Measurements from ENCODE around the gene SPTLC3.

- TF ChIP-seq CTCF (conservative IDR thresholded peaks at IDR 0.05; ENCODE audit: low read depth in 2 of 2) (no peak), EZH2 (IDR thresholded peaks at IDR 0.05; ENCODE audit: low read depth, unreplicated experiment) (no peak), POLR2AphosphoS5 (IDR thresholded peaks at IDR 0.05; ENCODE audit: low read depth) (no peak), ETS1 (IDR thresholded peaks at IDR 0.05) (no peak), CREB1 (CRISPR knock-in tag; IDR thresholded peaks at IDR 0.05; ENCODE audit: low read depth) (no peak), REST (IDR thresholded peaks at IDR 0.05; ENCODE audit: unreplicated experiment) (no peak), EZH2phosphoT487 (IDR thresholded peaks at IDR 0.05; ENCODE audit: unreplicated experiment) (no peak), NANOG (IDR thresholded peaks at IDR 0.05; ENCODE audit: borderline replicate concordance) (no peak), ZNF331 (CRISPR knock-in tag; IDR thresholded peaks at IDR 0.05; ENCODE audit: low read depth) (no peak), JUNB (IDR thresholded peaks at IDR 0.05; ENCODE audit: unreplicated experiment) (no peak)
Measured at GRCh38 chr20:13183005-13183404, 174.2 kb downstream of the SPTLC3 start.
